ENCODE data around the gene TEX9.

DNA sequence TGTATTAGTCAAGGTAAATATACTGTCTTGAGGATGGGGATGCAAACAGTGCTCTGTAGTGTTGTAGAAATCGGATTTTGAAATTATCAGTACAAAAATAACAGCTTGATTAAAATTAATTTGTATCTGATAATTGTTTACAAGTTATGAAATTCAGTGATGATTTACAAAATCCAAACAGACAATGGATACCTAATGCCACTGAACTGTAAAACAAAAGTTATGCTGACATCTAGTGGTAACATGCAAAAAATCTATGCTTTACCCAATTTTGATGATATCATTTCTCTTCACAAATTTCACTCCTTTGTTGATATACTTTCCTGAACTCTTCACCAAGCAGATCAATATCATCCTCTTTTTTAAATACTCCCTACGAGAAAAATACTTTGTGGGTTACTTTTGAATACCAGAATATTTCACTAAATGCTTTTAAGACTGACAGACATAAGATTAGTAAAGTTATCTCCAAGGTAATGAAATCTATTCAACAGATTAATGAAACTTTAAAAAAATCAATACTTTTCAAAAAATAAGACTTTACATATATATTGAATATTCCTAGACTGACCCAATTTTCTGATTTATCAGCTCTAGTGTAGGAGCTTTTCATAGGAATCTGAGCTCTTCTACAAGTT, 63.7 kb downstream of the TEX9 start:
- TF ChIP-seq, protein P1, sequence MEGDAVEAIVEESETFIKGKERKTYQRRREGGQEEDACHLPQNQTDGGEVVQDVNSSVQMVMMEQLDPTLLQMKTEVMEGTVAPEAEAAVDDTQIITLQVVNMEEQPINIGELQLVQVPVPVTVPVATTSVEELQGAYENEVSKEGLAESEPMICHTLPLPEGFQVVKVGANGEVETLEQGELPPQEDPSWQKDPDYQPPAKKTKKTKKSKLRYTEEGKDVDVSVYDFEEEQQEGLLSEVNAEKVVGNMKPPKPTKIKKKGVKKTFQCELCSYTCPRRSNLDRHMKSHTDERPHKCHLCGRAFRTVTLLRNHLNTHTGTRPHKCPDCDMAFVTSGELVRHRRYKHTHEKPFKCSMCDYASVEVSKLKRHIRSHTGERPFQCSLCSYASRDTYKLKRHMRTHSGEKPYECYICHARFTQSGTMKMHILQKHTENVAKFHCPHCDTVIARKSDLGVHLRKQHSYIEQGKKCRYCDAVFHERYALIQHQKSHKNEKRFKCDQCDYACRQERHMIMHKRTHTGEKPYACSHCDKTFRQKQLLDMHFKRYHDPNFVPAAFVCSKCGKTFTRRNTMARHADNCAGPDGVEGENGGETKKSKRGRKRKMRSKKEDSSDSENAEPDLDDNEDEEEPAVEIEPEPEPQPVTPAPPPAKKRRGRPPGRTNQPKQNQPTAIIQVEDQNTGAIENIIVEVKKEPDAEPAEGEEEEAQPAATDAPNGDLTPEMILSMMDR (conservative IDR thresholded peaks at IDR 0.05 in 1 of 2, IDR thresholded peaks at IDR 0.05 in 1 of 2; ENCODE audit: low read depth in 1 of 2, low read length in 2 of 2): peak in 1 of 2 donors; percentile 43
- no peak for TF ChIP-seq EZH2 (IDR thresholded peaks at IDR 0.05; ENCODE audit: low read length, missing control alignments)
